Activated CD4-positive, alpha-beta T cell treated with anti-CD3 and anti-CD28 coated beads for 24 hours (primary cell): ENCODE measurements around the gene NCOA7.
A peak's percentile ranks its signal among the peaks of the same experiment; 100 is the strongest.
"Not testable (repeated sequence)": the region's sequence is repeated elsewhere in the genome, so short reads cannot be mapped to it uniquely, and the experiment has no call there.

Source experiments
- DNase-seq, 2 donors: peaks; one replicate each; pipeline ENCODE4 v3.0.0-alpha.2; 2020; ENCODE audit warnings: low read depth in 2 of 2

NCOA7 gene

DNA sequence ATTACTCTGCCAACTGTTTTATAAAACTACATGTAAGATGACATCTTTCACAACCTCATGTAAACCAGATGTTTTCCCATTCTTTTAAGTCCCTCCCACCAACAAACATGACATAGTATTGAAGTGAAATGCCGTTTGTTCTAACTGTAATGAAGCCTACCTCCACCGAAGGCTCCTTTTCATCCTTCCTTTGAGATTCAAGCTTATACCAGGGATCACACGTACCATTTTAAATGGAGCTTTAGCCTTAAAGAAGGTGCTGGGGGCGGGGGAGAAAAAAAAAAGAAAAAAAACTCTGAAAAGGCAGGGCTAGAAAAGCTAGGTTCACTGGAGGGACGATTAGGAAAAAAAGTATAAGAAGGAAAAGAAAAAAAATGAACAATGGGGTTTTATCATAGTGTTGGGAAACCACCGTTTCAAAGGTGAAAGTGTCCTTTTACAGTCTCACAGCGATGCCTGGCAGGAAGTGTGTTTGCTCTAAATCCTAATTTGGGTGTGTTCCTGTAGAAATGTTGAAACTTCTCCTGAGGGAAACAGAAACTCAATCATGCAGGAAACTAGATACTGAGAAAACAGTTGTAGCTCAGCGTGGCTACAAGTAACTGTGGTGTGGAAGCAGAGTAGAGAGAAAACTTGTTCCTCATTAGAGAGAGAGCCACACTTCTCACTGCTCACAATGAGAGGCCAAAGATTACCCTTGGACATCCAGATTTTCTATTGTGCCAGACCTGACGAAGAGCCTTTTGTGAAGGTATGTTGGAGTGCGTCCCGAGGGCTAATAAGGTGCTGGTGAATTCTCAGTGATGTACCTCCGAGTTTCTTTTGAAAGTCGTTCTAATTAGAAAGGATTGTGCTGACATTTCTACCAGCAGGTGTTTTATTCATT lies 128.2 kb downstream of the NCOA7 start:
- peak; percentile 18 to 28 for DNase-seq

DNA sequence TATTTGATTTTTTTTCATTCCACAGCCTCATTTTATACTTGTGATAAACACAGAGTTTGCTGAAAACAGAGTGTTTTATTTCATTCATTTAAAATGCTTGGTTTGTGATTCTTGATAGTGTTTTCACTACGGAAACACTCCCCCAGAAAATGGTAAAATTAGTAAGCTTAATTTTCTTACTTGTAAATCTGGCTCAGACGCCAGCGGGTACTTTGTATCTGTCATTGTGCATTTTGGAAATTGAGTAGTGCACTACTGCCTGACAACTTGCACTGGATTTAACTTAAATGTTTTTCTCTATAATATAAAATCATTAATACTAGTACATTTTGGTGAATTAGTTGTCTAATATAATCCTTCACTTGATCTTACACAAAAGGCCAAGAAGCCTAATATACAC lies 128.9 kb downstream of the NCOA7 start:
- no peak for DNase-seq

DNA sequence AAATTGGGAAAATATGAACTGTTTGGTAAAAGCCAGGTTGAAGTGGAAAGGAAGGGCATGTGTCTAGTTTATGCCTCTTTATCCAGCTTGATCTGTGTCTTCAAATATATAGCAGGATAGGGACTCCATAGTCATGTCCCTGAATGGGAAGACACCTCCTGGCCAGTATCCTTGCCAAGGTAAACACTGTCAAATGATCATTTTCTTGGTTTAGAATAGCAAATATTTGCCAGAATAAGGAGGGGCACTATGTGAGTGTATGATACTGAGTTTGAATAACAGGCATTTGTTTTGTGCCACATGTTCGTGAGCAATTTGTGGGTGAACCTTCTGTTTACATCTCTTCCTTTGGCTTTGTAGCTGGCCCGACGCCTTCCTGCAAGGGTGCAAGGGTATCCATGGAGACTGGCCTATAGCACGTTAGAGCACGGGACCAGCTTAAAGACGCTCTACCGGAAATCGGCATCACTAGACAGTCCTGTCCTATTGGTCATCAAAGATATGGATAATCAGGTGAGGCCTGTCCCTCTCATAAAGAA lies 131.6 kb downstream of the NCOA7 start:
- DNase-seq: no peak

DNA sequence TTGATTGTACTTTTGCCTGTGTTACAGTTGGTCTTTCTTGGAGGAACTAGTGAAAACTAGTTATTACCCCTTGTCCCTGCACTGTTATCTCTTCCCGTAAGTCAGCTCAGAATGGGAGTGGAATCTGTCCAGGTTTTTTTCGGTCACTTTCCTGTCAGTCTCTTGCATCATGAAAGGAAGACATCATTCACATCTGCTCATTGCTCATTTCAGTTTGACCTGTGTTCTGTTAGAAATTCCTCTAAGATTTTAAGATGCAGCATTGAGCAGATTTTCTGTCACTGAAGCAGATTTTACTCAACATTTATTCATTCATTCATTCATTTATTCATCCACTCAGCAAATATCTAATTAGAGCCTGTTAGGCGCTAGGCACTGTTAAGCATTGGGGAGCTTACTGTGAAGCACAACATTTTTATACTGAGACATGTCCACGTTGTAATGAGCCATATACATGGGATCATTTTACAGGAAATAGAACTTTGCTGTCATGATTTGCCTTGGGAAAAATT lies 132.7 kb downstream of the NCOA7 start:
- no peak for DNase-seq

DNA sequence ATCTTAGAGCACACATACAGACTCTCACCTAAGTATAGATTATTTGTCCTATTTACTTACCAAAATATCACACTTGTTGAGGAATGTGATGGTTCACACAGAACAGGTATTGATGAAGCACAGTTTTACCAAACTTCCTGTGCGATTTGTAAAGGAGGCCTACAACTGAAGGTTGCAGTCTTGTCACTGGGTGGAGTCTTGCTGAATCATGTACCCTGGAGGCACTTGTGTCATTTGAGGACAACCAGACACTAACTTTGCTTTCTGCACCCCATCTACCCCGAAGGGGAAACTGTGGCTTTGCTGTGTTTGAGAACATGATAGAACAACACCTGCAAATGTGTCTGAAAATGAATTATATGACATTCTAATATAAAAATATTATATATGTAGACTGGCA lies 133.4 kb downstream of the NCOA7 start:
- DNase-seq: no peak

DNA sequence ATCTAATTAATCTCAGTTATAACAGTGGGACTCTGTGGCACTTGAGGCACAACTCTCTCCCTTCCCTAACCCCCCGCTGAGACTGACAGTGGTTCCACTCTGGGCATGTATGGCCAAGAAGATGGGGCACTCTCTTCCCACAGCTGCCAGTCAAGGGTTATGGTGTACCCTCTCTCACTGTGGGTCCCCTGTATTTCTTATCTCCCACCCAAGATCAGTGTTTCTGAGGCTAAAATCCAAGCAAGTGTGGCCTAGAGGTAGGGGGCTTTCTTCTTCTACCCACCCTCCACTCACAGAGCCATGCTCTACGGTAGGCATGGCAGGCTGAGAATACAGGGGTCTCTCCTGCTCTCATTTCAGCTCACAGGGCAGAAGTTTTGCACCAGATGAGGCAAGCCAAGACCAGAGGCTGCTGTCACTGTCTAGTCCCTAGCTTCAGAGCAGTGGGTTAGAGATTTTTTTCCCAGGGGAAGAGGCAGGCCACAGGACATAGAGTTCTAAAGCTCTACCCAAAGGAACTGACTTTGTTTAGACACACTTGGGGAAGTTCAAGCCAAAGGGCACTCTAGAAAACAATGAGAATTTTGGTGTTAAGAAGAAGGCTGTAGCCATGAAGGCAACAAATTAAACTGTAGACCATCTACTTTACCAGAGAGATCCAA lies 134.1 kb downstream of the NCOA7 start:
- DNase-seq: no peak

DNA sequence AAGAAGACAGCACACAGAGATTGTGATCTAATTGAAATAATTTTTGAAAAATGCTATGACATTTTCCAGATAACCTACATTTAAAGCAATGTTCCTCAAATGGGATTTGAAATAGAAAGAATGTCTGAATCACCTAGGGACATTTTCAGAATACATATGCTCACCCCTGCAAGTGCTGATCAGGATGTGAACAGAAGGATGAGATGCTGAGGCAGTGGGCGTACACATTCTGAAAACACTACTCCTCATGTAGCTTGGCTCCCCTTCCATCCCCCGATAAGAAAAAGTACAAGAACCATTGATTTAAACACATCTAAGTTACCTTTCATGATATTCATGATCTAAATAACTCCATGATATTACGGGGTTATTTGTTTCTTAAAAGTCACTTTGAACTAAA lies 136.0 kb downstream of the NCOA7 start:
- DNase-seq: no peak

DNA sequence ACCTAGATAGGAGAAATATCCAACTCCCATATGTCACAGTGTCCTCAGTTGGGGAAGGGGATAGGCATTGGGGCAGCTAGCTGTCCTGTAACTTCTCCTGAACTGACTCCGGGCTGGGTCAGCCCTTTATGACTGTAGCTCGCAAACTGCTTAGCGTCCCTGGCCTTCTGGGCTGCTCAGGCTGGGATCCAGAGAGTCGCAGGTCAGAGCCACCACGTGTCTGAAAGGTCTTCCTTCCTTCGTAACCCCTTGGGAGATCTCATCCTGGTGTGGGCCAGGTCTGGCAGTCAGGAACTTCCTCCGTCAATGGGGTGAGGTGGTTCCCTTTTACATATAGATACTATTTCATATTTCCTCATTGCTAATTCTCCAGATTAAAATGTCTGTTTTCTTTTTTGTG lies 137.0 kb downstream of the NCOA7 start:
- no peak for DNase-seq

DNA sequence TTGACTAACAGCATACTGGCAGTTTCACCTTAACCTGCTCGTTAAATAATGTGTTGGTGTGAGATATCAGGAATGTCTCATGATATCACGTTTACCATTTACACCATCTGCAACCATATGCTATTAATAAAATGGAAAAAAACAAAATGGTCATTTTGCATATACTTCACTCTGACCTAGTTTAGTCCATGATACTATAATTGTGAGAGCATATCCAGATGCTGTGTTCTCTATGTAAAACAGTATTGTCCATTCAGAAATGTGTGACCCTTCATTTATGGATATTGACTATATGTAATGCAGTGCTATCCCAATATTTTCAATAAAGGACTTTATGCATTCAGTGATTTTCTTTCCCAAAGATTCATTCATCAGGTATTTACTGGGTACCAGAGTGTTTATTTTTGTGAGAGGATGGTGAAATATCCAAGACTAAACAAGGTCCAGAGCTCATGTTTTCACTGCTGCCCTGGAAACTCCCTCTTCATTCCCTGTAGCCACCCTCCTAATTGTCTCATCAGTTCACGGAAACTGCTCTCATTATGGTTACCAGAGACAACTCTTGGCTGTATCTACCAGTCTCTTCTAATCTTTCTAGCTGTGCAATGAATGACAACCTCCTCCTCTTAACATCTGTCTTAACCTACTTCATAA lies 140.1 kb downstream of the NCOA7 start:
- DNase-seq: no peak

DNA sequence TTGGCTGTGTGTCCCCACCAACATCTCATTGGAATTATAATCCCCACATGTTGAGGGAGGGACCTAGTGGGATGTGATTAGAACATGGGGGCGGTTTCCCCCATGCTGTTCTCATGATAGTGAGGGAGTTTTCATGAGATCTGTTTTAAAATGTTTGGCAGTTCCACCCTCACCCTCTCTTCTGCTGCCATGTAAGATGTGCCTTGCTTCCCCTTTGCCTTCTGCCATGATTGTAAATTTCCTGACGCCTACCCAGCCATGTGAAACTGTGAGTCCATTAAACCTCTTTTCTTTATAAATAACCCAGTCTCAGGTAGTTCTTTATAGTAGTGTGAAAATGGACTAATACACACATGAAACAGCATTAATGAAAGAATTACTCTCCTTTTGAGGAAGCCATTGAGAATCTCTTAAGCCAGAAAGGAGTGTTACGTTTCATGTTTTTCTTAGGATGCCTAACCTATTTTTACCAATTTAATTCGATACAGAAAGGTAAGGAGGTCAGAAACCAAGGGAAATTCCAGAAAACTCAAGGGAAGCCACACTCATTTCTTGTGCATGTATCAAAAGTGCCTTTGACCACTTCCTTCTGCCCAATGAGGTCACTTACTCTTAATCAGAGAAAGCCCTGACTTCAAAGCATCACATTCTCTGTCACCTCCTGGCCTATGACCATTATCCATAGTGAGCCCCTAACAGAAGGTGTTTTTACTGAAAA lies 141.1 kb downstream of the NCOA7 start:
- DNase-seq: no peak

DNA sequence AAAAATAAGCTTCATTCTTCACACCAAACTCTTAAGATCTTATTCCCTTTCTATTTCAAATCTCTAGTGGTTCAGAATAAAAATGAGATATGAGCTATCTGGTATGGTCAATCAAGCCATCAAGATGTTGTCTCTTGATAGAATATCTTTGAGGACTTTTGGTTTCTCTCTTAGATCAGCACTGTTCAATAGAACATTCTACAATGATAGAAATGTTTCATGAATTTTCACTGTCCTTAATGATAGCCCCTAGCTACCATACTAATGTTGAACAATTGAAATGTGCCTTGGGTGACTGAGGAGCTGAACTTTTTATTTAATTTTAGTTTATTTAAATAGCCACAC lies 141.7 kb downstream of the NCOA7 start:
- DNase-seq: no peak

DNA sequence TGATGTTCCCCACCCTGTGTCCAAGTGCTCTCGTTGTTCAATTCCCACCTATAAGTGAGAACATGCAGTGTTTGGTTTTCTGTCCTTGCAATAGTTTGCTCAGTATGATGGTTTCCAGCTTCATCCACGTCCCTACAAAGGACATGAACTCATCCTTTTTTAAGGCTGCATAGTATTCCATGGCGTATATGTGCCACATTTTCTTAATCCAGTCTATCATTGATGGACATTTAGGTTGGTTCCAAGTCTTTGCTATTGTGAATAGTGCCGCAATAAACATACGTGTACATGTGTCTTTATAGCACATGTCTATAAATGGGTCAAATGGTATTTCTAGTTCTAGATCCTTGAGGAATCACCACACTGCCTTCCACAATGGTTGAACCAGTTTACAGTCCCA lies 144.8 kb downstream of the NCOA7 start:
- DNase-seq: not testable (repeated sequence)

DNA sequence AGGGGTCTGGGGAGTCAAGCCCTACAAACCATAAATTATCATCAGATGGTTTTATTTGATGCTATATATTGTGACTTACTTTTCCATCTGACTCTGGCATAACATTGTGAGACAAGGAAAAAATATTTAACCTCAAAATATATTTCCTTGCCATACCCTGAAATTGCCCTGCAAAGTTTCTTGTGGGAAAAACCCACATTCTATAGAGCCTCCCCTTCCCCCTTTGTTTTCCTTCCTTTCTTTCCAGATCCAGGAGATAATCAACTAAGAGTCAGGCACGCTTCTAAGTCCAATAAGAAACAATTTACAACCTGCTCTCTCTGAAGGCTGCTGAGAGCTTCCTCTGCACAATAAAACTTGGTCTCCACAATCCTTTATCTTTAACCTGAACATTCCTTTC lies 148.3 kb downstream of the NCOA7 start:
- DNase-seq: no peak

DNA sequence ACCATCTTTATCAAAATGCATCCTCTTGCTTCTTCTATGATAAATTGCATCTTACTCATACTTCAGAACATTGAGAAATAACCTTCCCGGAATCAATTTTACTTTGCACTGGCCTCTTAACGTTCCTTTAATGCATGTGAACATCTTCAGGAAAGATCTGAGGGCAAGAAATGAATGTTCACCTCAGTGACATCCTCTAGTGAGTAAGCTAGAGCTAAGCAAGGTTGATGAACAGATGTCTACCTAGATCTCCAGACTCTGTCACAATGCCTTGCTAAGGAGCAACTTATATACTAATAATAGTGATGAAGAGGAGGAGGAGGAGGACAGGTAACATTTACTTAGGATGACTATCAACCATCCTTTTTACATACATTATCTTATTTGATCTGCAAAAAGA lies 149.0 kb downstream of the NCOA7 start:
- no peak for DNase-seq

DNA sequence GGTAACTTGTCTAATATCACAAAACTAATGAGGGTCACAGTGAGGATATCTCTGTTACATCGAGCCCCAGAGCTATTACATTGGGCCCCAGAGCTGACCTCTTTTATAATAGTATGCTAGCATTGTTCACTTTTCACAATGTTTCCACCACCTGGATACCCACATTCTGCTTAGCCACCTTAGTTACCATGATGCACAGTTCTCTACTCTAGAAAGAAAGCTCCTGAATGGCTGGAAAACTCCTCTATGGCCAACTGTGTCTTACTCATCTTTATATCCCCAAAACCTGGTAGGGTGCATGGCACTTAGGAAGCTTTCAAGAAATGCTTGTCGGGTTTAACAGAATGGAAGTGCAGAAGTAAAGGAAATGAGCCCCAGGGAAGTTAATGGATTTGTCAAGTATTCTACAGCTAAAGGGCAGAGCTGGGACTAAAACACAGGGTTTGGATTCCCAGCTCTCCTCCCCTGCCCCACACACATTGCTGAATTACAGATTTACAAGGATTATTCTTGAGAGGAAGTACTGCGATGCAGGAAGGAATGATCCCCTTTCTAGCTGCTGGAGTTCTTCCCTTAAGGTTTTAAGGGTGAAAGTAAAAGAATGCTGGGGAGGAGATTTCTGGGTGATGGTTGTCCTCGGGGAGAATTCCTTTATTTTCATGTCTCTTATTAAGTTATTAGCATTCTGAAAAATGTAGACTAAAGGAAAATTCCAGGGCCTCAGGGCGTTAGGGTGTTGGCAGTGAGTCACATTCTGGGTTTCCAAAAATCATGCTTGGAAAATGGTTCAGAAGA lies 149.7 kb downstream of the NCOA7 start:
- DNase-seq: no peak

DNA sequence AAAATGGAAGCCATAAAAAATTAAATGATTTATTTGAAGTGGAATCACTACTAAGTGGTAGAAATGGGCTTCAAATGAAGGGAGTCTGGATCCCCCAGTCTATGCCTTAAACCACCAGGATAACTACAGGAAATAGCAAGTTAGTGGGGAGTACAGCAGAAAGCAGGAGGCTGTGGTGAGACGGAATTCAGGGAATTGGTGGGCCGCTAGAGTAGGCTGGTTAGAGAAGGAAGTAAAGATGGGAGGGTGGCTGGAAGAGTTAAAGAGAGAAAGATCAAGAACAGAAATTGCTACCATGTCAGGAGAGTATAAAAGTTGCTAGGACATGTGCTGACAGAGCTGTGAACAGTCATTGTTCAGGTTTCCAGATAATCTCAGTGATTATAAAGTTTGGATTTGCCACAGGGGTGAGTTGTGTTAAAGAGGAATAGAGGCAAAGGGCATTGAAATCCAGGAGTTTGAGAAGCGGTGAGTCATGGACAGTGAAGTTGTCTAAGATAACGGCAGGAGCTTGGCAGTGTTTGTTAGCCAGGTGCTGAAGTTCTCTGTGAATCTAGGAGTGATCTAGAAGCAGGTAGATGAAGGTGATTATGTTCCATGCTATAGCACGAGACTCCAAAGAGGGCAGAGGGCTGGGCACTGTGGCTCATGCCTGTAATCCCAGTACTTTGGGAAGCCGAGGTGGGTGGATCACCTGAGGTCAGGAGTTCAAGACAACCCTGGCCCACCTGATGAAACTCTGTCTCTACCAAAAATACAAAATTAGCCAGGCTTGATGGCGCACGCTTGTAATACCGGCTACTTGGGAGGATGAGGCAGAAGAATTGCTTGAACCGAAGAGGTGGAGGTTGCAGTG lies 152.1 kb downstream of the NCOA7 start:
- no peak for DNase-seq

DNA sequence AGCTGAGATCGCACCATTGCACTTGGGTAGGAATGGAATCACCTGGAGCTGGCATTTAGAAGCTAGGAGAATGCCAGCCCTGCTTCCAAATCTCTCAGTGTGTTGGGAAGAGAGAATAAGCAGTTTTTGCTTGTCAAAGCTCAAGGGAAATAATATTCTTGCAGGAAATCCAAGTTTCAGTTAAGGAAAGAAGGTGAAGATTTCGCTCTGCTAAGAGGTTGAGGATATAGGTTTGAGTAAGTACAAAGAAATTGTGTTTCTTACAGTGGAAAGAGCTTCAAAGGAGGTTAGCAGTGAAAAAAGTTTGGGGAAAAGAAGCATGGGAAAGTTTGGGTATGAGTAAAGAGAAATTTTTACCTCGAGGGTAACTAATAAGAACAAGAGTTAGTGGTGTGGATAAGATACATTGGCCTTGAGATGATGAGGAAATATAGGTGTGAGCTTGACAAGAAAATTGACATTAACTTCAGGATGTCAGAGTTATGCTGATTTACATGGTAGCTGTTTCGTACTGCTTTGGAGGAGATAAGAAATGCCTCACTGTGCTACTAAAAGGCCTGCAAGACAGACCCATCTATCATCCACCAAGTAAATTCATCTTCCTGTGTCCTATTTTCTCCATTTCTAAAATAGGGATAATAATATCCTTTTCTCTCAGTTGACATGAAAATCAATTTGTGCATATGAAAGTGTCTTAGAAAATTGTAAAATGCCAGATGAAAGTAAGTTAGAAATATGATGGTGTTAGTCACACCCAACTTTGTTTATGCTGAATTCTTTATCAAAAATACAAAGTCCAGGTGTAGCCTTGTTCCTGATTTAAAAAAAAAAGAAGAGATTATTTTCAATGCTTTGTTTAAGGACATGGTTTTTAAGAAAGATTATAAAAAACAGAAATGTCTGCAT lies 153.0 kb downstream of the NCOA7 start:
- no peak for DNase-seq

DNA sequence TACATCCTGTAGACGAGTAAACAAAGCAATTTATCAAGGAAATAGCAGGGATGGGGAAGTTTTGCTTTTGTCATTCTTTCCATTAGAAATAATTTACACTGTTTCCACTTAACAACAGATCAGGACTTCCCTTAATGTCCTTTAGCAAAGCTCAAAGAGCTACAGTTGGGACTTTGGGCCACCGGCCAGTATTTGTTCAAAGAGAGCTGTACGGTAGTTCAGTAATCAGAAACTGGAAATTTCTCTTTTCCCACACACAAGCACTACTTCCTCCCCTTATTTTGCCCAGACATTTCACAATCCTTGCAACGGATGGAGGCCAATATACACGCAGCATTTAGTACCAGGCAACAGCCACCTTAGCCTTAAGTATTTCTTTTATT lies 153.7 kb downstream of the NCOA7 start:
- DNase-seq: no peak

DNA sequence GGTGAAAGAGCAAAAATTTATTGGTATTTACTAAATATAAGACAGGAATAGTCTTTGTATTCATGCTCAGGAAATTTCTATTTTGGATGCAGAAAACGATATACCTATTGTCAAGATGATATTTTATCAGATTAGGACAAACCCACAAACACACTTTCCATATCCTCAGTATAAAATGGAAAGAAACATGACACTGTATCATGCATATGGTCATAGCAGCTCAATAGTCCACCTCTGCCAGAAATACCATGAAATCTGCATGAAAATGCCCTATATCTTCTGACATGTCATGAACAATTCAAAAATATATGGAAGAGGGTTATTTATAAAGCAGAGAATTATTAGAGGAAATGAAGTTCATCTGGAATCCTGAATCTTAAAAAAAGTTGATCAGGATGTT lies 154.1 kb downstream of the NCOA7 start:
- no peak for DNase-seq
